ENCODE measurements around the gene LMO7. TPM values are rescaled to one million over a fixed set of nuclear protein-coding genes. Genes with fewer than 3 reads are reported as not detected.

The LMO7 gene
- total RNA-seq, 1 experiment from 2014 or later = 18.5 TPM

DNA sequence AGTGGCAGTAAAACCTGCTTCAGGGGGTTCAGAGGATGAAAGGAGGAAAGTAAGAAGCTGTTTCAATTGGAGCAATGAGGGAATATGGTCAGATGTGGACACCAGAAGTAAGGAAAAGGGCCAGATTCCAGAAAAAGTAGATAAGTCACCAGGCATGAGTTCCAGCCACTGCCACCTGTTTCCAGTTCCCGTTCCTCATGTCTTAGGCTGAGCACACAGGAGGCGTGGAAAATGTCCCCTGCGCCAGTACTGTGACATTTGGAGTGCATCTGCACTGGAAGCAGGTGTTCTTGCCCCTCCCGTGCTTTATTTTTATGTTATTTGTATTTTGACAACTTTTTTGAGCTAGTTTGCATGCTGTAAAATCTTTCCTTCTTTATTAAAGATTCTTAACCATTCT lies 25.3 kb downstream of the LMO7 start:
- Mint-ChIP-seq H3K4me3 (no peak overlapping the region), H3K36me3 (peaks cover 8% of the 10 kb centered on the region), H3K4me1 (peaks cover 3% of the 10 kb centered on the region), H3K9me3 (peaks cover 12% of the 10 kb centered on the region), H3K27ac (no peak overlapping the region), H3K27me3 (ENCODE audit: low read depth) (no peaks in the 10 kb centered on the region)
- ChIA-PET CTCF (no interaction called here), POLR2A (interaction anchor here (0.6 kb wide), 1 partner anchor 429 kb away, joined by 4 read pairs; no protein-coding TSS in a partner anchor)
- ATAC-seq (no peak), DNase-seq (ENCODE audit: low spot score) (no peak)
- TF ChIP-seq, protein P1, sequence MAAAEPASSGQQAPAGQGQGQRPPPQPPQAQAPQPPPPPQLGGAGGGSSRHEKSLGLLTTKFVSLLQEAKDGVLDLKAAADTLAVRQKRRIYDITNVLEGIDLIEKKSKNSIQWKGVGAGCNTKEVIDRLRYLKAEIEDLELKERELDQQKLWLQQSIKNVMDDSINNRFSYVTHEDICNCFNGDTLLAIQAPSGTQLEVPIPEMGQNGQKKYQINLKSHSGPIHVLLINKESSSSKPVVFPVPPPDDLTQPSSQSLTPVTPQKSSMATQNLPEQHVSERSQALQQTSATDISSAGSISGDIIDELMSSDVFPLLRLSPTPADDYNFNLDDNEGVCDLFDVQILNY (CRISPR knock-in tag; IDR thresholded peaks at IDR 0.05) = no peak
- TF ChIP-seq FOXJ3 (CRISPR knock-in tag; IDR thresholded peaks at IDR 0.05; ENCODE audit: borderline replicate concordance) (no peak), JAZF1 (CRISPR knock-in tag; IDR thresholded peaks at IDR 0.05) (no peak), MYBL2 (CRISPR knock-in tag; IDR thresholded peaks at IDR 0.05) (no peak), ZNF423 (CRISPR knock-in tag; IDR thresholded peaks at IDR 0.05) (no peak), ZNF138 (CRISPR knock-in tag; conservative IDR thresholded peaks at IDR 0.05) (no peak), TCF7 (CRISPR knock-in tag; IDR thresholded peaks at IDR 0.05; ENCODE audit: low read depth) (no peak), JUN (CRISPR knock-in tag; IDR thresholded peaks at IDR 0.05) (no peak), NR2C2 (CRISPR knock-in tag; IDR thresholded peaks at IDR 0.05) (no peak), SMAD3 (CRISPR knock-in tag; IDR thresholded peaks at IDR 0.05; ENCODE audit: borderline replicate concordance) (no peak)
- TF ChIP-seq, protein P2, sequence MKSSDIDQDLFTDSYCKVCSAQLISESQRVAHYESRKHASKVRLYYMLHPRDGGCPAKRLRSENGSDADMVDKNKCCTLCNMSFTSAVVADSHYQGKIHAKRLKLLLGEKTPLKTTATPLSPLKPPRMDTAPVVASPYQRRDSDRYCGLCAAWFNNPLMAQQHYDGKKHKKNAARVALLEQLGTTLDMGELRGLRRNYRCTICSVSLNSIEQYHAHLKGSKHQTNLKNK (CRISPR knock-in tag; IDR thresholded peaks at IDR 0.05) = no peak
- TF ChIP-seq, protein P3, sequence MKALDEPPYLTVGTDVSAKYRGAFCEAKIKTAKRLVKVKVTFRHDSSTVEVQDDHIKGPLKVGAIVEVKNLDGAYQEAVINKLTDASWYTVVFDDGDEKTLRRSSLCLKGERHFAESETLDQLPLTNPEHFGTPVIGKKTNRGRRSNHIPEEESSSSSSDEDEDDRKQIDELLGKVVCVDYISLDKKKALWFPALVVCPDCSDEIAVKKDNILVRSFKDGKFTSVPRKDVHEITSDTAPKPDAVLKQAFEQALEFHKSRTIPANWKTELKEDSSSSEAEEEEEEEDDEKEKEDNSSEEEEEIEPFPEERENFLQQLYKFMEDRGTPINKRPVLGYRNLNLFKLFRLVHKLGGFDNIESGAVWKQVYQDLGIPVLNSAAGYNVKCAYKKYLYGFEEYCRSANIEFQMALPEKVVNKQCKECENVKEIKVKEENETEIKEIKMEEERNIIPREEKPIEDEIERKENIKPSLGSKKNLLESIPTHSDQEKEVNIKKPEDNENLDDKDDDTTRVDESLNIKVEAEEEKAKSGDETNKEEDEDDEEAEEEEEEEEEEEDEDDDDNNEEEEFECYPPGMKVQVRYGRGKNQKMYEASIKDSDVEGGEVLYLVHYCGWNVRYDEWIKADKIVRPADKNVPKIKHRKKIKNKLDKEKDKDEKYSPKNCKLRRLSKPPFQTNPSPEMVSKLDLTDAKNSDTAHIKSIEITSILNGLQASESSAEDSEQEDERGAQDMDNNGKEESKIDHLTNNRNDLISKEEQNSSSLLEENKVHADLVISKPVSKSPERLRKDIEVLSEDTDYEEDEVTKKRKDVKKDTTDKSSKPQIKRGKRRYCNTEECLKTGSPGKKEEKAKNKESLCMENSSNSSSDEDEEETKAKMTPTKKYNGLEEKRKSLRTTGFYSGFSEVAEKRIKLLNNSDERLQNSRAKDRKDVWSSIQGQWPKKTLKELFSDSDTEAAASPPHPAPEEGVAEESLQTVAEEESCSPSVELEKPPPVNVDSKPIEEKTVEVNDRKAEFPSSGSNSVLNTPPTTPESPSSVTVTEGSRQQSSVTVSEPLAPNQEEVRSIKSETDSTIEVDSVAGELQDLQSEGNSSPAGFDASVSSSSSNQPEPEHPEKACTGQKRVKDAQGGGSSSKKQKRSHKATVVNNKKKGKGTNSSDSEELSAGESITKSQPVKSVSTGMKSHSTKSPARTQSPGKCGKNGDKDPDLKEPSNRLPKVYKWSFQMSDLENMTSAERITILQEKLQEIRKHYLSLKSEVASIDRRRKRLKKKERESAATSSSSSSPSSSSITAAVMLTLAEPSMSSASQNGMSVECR (CRISPR knock-in tag; IDR thresholded peaks at IDR 0.05; ENCODE audit: borderline replicate concordance) = no peak
- TF ChIP-seq, protein P4, sequence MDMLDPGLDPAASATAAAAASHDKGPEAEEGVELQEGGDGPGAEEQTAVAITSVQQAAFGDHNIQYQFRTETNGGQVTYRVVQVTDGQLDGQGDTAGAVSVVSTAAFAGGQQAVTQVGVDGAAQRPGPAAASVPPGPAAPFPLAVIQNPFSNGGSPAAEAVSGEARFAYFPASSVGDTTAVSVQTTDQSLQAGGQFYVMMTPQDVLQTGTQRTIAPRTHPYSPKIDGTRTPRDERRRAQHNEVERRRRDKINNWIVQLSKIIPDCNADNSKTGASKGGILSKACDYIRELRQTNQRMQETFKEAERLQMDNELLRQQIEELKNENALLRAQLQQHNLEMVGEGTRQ (CRISPR knock-in tag; IDR thresholded peaks at IDR 0.05) = no peak
- TF ChIP-seq, protein P5, sequence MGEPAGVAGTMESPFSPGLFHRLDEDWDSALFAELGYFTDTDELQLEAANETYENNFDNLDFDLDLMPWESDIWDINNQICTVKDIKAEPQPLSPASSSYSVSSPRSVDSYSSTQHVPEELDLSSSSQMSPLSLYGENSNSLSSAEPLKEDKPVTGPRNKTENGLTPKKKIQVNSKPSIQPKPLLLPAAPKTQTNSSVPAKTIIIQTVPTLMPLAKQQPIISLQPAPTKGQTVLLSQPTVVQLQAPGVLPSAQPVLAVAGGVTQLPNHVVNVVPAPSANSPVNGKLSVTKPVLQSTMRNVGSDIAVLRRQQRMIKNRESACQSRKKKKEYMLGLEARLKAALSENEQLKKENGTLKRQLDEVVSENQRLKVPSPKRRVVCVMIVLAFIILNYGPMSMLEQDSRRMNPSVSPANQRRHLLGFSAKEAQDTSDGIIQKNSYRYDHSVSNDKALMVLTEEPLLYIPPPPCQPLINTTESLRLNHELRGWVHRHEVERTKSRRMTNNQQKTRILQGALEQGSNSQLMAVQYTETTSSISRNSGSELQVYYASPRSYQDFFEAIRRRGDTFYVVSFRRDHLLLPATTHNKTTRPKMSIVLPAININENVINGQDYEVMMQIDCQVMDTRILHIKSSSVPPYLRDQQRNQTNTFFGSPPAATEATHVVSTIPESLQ (CRISPR knock-in tag; IDR thresholded peaks at IDR 0.05) = no peak
- TF ChIP-seq, protein P6, sequence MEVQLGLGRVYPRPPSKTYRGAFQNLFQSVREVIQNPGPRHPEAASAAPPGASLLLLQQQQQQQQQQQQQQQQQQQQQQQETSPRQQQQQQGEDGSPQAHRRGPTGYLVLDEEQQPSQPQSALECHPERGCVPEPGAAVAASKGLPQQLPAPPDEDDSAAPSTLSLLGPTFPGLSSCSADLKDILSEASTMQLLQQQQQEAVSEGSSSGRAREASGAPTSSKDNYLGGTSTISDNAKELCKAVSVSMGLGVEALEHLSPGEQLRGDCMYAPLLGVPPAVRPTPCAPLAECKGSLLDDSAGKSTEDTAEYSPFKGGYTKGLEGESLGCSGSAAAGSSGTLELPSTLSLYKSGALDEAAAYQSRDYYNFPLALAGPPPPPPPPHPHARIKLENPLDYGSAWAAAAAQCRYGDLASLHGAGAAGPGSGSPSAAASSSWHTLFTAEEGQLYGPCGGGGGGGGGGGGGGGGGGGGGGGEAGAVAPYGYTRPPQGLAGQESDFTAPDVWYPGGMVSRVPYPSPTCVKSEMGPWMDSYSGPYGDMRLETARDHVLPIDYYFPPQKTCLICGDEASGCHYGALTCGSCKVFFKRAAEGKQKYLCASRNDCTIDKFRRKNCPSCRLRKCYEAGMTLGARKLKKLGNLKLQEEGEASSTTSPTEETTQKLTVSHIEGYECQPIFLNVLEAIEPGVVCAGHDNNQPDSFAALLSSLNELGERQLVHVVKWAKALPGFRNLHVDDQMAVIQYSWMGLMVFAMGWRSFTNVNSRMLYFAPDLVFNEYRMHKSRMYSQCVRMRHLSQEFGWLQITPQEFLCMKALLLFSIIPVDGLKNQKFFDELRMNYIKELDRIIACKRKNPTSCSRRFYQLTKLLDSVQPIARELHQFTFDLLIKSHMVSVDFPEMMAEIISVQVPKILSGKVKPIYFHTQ (CRISPR knock-in tag; IDR thresholded peaks at IDR 0.05) = no peak
- TF ChIP-seq, protein P7, sequence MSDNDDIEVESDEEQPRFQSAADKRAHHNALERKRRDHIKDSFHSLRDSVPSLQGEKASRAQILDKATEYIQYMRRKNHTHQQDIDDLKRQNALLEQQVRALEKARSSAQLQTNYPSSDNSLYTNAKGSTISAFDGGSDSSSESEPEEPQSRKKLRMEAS (CRISPR knock-in tag; IDR thresholded peaks at IDR 0.05) = no peak
- TF ChIP-seq, protein P8, sequence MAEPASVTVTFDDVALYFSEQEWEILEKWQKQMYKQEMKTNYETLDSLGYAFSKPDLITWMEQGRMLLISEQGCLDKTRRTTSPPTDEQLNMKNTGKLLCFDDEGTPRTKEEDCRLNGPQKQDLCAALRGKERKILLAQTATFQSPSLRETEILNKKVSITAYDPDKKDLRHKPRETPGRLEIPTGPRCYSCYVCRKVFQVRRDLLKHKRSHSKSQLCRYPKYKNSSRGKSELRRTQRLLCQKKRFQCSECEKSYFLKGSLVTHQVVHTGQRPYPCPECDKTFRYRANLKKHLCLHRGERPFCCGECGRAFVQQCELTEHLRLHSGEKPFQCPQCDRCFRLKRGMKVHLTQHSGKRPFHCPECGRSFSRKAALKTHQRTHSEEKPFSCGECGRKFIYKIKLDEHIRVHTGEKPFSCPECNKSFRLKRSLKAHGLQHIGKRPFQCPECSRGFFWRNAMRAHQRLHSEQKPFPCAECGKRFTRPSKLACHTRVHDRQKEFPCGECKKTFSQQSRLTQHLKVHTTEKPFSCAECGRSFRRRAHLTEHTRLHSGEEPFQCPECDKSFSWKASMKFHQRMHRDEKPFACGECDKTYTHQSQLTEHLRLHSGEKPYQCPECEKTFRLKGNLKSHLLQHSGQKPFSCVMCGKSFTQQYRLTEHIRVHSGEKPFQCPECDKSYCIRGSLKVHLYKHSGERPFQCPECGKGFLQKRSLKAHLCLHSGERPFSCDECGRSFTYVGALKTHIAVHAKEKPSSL (CRISPR knock-in tag; conservative IDR thresholded peaks at IDR 0.05) = no peak
- TF ChIP-seq, protein P9, sequence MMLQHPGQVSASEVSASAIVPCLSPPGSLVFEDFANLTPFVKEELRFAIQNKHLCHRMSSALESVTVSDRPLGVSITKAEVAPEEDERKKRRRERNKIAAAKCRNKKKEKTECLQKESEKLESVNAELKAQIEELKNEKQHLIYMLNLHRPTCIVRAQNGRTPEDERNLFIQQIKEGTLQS (CRISPR knock-in tag; conservative IDR thresholded peaks at IDR 0.05) = no peak

All from WTC11 (cell line).